Measurements from ENCODE around the gene AWAT1.
"Not testable (repeated sequence)": the region's sequence is repeated elsewhere in the genome, so short reads cannot be mapped to it uniquely, and the experiment has no call there.

AWAT1 gene

DNA sequence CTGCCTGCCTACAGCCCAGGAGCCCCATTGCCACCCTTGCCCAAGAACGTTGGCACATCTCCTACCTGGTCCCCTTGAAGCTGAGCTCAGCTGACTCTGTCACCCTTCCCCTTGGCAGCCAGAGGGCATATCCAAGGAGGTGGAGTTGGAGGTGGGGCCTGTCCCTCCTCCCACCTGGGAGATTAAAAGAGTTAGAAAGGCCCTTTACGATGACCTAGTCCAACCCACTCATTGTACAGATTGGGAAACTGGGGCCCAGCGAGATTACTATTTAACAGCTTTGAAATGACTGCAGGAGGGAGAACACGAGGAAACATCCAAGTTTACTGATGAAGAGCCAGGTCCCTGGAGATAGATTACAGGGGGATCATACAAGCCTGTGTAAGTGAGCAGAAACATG lies 25.6 kb downstream of the AWAT1 start, which contains the start of gene P2RY4:
P2RY4 (minus strand) TSS at position 101 of the 400 bp plus-strand sequence. CDS start 580 bp downstream, outside the sequence.
- H3K4me3 ChIP-seq (ENCODE audit: low read depth, low read length): no peak within 1 kb of the TSS
- TF ChIP-seq, protein P1, sequence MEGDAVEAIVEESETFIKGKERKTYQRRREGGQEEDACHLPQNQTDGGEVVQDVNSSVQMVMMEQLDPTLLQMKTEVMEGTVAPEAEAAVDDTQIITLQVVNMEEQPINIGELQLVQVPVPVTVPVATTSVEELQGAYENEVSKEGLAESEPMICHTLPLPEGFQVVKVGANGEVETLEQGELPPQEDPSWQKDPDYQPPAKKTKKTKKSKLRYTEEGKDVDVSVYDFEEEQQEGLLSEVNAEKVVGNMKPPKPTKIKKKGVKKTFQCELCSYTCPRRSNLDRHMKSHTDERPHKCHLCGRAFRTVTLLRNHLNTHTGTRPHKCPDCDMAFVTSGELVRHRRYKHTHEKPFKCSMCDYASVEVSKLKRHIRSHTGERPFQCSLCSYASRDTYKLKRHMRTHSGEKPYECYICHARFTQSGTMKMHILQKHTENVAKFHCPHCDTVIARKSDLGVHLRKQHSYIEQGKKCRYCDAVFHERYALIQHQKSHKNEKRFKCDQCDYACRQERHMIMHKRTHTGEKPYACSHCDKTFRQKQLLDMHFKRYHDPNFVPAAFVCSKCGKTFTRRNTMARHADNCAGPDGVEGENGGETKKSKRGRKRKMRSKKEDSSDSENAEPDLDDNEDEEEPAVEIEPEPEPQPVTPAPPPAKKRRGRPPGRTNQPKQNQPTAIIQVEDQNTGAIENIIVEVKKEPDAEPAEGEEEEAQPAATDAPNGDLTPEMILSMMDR (conservative IDR thresholded peaks at IDR 0.05; ENCODE audit: low read depth, low read length): no peak
- DNase-seq (ENCODE audit: low read depth): no peak

DNA sequence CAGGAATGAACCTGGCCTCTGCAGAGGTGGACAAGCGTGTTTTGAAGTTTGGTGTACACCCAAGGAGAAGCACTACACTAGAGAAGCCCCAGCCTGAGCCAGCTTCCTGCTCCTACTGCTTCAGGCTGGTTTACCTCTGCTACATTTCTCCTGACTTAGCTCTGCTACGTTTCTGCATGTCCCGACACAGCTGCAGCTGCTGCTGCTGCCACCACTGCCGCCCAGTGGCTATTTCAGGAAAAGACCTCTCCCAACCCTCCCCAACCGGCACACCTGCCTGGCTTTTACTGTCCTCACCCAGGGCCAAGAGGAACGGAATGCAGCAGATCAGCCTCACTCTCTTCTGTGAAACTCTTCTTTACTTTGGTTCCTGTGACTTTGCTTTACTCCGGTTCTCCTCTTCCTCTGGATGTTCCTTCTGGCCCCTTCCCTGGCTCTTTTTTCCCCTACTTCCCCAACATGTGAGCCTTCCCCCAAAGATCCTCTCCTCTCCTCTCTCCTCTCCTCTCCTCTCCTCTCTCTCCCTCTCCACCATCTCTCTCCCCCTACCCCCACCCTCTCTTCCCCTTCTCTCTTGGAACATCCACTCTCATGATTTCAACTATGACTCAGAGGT lies 28.6 kb downstream of the AWAT1 start:
- DNase-seq (ENCODE audit: low read depth): peak; percentile 49
- no peak overlapping the region for H3K4me3 ChIP-seq (ENCODE audit: low read depth, low read length)
- TF ChIP-seq, protein P1 (conservative IDR thresholded peaks at IDR 0.05; ENCODE audit: low read depth, low read length): peak; percentile 70

DNA sequence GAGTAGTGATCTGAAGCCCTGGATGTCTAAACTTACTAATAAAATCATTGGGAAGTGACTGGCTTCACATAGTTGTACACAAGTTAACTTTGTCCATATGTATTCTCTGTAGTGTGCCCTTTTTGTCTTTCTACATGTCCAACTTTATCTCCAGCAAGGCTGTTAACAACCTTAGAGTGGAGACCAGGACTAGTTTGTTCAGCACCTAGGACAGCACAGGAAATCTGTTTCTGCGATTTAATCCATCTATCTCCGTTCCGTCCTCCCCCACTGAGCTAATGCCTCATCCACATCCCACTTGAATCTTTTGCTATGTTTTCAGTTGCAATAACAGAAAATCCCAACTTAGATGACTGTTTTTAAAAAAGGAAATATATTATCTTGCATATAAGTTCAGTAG lies 30.3 kb downstream of the AWAT1 start:
- peak; percentile 15 for DNase-seq (ENCODE audit: low read depth)
- no peak overlapping the region for H3K4me3 ChIP-seq (ENCODE audit: low read depth, low read length)
- TF ChIP-seq, protein P1 (conservative IDR thresholded peaks at IDR 0.05; ENCODE audit: low read depth, low read length): no peak

DNA sequence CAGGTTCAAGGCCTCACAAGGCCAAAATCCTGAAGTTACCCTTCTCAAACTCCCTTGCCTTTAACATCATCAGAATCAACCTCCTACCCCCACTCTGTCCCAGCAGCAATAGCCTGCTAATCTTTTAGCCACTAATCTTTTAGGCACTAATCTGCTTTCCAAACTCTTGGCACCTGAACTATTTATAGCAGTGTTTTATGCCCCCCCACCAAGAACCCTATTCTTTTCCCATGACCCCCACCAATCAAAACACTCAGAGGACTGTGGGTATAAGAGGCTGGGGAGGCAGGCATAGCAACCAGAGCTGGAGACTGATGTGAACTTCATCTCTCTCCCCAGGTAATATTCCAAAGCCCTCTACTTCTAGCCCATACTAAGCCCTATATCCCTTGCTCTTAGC lies 33.6 kb downstream of the AWAT1 start, which contains the start of gene ARR3:
ARR3 (plus strand) TSS at position 301 of the 400 bp plus-strand sequence. CDS start 1,052 bp downstream, outside the sequence.
- no peak for DNase-seq (ENCODE audit: low read depth)
- TF ChIP-seq, protein P1 (conservative IDR thresholded peaks at IDR 0.05; ENCODE audit: low read depth, low read length): no peak
- H3K4me3 ChIP-seq (ENCODE audit: low read depth, low read length): no peak within 1 kb of the TSS

DNA sequence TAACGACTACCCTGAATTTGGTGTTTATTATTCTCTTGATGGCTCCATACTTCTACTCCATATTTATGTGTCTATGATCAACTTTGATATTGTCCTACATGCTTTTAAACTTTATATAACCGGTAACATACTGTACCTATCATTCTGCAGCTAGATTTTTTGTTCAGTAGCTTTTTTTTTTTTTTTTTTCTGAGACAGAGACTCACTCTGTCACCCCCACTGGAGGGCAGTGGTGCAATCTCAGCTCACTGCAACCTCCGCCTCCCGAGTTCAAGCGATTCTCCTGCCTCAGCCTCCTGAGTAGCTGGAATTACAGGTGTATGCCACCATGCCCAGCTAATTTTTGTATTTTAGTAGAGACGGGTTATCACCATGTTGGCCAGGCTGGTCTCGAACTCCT lies 39.6 kb downstream of the AWAT1 start:
- TF ChIP-seq, protein P1 (conservative IDR thresholded peaks at IDR 0.05; ENCODE audit: low read depth, low read length): peak; percentile 6
- H3K4me3 ChIP-seq (ENCODE audit: low read depth, low read length); DNase-seq (ENCODE audit: low read depth): not testable (repeated sequence)

DNA sequence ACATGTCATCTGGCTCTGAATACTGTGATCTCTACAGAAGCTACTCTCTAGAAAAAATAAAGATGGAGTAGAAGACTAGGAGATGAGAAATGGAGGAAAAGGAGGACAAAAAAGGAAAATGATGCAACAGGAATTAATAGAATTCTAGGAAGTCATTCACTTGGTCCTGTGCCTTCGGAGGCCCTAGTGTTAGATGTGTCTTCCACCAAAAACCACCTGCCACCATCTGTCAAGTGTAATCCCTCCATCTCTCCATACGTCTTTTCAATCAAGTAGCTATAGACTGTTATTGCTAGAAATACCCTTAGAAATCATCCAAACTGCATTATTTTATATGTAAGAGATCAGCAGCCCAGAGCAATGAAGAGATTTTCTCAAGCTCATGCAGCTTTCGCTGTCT lies 44.6 kb downstream of the AWAT1 start:
- no peak for DNase-seq (ENCODE audit: low read depth)
- TF ChIP-seq, protein P1 (conservative IDR thresholded peaks at IDR 0.05; ENCODE audit: low read depth, low read length): no peak
- no peak overlapping the region for H3K4me3 ChIP-seq (ENCODE audit: low read depth, low read length)

DNA sequence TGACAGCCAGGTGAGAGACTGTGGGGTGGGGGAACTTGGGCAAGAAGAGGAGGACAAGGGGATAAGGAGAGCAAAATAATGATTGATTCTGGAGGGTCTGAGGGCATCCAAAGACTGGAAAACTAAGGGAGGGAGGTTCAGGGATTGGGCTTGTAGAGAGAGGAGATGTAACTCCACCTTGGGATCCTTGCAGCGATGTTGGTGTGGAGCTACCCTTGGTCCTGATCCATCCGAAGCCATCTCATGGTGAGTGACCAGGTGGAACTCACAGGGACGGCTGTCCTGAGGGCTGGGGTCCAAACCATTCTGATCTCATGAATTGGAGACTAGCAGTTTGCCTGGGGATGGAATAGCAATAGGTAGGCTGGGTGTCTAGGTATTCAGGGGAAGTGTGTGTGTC lies 46.1 kb downstream of the AWAT1 start:
- no peak overlapping the region for H3K4me3 ChIP-seq (ENCODE audit: low read depth, low read length)
- TF ChIP-seq, protein P1 (conservative IDR thresholded peaks at IDR 0.05; ENCODE audit: low read depth, low read length): no peak
- no peak for DNase-seq (ENCODE audit: low read depth)

All from choroid plexus epithelial cell (primary cell).